Fibroblast of skin of right biceps (primary cell): ENCODE data around the gene COBLL1.
A peak's percentile ranks its signal among the peaks of the same experiment; 100 is the strongest.

ENCODE experiments used
- DNase-seq: peaks from one replicate; pipeline ENCODE4 v3.0.0-alpha.2; 2013

Gene COBLL1

DNA sequence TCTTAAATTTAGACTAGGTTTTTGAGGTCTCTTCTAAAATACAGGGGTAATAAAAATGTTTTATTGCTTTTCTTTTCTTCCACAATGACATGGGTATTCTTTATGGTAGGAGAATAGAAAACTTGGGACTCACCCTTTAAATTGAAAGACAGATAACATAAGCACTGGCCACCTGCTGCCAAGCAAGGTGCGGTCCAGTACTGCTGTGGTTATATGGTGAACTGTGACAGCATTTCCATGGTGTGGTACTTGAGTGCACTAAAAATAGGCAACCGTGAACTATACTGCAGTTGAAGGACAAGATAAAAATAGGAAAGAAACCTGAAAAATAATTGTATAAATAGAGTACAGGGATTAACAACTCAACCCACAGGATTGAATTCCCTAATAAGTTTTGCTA, 165.9 kb downstream of the COBLL1 start:
- no peak for DNase-seq

GRCh38 chr2:164675027-164675426, 166.6 kb downstream of the COBLL1 start:
- no peak for DNase-seq

DNA sequence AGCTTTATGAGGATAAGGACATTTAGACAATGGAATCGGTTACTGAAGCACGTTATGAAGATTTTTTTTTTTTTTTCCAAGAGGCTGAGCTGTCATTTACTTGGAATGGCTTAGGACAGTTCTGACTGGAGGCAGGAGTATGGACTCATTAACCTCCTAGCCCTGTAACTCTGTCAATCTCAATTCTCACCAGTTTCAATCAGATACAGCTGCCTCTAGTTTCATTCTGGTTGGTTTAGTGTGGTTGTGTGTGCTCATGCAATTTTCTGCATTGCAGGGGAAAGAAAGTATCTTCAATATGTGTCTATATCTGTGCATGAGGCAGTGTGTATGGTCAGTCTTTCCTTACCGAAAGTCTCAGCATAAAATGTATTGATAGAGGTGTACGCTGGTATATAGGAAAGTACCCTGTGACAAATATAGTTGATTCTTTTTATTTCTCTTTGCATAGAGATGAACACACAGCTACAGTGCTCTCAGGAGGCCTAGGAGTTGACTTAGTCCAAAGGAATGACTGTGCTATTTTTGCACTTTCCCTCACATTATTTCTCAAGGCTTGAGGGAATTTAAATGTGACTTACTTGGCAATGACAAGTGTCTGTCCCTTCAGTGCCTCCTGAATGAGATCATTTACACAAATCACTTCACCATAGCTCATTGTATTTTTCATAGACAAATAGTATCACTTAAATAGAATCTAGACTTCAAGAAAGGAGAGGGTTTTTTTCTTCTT, 169.8 kb downstream of the COBLL1 start:
- peak; percentile 43 for DNase-seq

DNA sequence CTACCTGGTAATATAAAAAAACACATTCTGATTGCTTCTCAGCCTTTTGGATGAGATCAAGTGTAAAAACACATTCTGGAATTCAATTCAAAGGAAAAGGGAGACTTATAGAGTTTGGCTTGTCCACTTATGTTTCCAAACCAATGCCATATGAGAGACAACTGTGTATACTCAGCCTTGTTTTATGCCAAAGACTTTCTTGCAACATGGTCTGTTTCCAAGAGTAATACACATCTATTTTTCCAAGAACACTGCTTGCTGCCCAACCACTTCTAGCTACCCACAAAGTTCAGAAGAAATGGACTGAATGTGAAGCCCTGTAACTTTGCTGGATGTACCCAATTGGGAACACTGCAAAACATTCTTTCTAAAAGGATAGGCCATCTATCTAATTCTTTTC, 172.3 kb downstream of the COBLL1 start:
- DNase-seq: no peak

- no peak for DNase-seq
Measured at GRCh38 chr2:164667566-164667965, 174.1 kb downstream of the COBLL1 start.

DNA sequence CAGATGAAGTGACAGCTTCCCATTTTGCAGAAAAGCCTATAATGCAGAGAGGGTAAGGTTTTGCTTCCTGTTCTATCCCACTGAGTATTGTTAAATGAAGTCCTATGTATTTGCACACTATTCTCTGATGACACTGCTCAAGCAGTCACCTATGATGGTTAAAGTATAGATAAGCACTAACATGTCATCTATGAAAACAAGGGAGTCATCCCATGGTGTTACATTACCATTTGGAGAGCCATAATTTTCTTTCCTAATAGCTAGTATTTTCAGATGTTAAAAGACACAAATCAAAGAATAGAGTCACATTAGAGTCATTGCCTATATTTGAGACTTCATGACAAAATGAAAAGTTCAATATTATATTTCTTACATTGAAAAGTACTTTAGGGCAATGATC, 177.6 kb downstream of the COBLL1 start:
- no peak for DNase-seq

DNA sequence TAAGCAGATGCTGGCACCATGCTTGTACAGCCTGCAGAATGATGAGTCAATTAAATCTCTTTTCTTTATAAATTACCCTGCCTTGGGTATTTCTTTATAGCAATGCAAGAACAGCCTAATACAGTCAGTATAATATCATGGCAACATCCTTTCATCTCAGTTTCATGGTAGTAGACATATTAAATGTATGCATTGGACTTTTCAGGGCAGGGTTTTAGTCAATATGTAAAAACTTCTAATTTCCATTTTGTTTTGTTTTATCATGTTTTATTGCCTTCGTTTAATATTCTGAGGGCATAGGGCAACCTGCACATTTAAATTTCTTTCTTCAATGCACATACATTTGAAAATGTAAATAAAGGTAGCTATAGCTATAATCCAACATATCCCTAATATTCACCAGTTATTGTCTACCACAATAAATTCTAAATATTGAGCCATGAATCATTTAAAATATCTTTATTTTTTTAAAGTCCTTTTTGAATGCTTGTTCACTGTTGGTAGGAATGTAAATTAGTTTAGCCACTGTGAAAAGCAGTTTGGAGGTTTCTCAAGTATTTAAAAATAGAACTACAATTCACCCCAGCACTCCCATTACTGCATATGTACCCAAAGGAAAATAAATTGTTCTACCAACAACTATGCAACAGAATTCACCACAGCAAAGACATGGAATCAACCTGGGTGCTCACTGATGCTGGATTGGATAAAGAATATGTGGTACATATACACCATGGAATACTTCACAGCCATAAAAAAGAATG, 178.6 kb downstream of the COBLL1 start:
- DNase-seq: no peak

GRCh38 chr2:164662066-164662465, 179.6 kb downstream of the COBLL1 start:
- DNase-seq: no peak

DNA sequence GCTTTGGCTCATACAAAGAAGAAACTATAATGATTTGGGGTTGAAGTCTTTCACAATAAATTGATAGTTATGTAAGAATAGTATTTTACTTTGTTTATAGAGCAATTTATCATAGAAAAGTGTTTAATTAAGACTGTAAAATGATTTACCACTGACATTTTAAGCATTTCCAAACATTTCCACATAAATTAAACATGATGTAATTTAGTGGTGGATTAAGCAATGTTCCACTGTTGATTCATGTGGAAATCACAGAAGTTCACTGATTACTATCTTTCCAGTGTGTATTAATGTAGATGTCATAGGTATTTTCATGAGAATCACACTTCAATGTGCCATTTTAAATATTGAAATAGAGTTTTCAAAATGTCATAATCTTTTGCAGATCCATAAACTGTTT, 180.3 kb downstream of the COBLL1 start:
- peak; percentile 47 for DNase-seq

- peak; percentile 92 for DNase-seq
Measured at GRCh38 chr2:164657129-164657528, 184.5 kb downstream of the COBLL1 start.

DNA sequence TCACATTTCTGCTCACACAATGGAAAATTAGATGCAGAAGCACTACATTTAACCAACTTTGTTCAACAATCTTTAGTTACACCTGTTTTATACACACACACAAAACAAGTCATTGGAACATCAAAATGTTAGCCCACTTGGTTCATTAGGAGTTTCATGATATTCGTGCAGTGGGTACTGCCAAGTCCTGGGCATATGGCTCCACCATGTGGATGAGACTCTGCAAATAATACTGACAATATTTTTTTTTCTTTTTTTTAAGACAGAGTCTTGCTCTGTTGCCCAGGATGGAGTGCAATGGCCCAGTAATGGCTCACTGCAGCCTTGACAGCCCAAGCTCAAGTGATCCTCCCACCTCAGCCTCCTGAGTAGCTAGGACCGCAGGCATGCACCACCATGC, 185.9 kb downstream of the COBLL1 start:
- DNase-seq: peak; percentile 16

- DNase-seq: peak; percentile 19
Measured at GRCh38 chr2:164655336-164655735, 186.3 kb downstream of the COBLL1 start.

DNA sequence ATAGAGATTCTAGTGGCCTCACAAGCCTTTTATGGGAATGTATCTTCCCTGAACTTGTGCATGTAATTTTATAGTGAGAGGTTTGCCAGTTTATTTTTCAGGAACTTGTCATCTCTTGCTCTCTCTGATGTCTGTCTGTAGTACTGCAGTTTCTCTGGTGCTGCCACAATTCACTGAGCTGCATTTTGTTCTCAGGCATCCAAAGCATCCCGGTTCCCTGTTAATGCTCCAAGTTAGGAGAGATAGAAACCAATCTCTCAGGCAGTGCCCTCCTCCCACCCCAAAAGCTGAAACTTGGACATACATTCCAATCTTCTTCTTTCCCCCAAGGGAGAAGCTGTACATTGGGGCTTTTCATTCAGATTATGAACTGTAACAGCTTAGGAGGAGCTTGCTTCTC, 190.3 kb downstream of the COBLL1 start:
- DNase-seq: no peak

- DNase-seq: no peak
Measured at GRCh38 chr2:164644036-164644700, 197.5 kb downstream of the COBLL1 start.

DNA sequence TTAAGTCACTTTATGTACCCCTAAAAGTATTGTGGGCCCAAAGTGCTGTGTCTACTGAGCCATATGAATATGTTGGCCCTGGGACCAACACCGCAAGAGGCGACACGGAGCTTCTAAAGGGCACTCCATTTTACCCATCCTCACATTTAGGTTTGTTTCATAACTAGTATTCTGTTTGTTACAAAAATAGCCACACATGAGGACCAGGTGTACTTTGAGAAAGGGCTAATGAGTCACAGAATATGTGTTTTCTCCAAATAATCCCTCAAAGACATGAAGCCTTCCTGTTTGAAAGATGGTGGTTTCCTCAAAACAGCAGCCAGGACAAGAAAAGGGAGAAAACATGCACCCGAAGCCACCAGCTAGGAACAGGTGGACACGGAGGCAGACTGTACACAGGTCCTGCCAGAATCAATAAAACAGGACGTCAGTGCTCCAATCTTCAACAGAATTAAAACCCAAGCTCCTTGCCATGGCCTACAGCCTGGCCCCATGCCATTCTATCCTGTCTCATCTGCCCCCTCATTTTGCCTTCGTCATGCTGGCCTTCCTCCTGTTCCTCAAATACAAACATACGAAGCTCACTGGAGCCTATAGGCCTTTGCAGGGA, 198.6 kb downstream of the COBLL1 start:
- no peak for DNase-seq

DNA sequence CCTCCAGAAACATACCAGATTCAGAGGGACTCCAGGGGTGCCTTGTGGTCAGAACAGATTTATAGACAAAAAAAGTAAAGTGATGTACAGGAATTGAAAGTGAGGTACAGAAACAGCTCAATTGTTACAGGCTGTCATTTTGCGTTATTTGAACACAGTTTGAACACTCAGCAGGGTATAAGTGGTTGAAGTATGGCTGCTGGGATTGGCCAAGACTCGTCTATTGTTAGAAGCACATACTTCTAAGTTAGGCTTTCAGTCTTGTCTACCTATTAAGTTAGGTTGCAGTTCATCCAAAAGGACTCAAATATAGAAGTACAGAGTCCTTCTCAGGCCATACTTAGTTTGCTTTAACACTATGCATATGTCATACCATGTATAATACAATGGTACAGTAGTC, 199.4 kb downstream of the COBLL1 start:
- no peak for DNase-seq
